Esophagus muscularis mucosa (tissue), 3 donors: ENCODE results near the gene NEURL2.

ENCODE experiments used
- POLR2A ChIP-seq: fragments of 450-650 bp; IDR thresholded peaks from one replicate; pipeline ENCODE4 v1.6.1; 2017; ENCODE audit warnings: antibody characterized with exemption, moderate library complexity, mild to moderate bottlenecking, low read depth
- TF ChIP-seq, protein P1 (sequence below), 3 experiments: fragments of 200-600 bp in 2 of 3; fragments of 450-650 bp in 1 of 3; sonication (generic) in 2 of 3; IDR thresholded peaks; one replicate each; pipeline ENCODE4 v1.5.1; 2017 to 2019; ENCODE audit warnings: antibody characterized with exemption in 3 of 3, mild to moderate bottlenecking in 2 of 3, moderate library complexity in 1 of 3

GRCh38 chr20:45927071-45927878, 36.3 kb upstream of the NEURL2 start:
- TF ChIP-seq, protein P1, sequence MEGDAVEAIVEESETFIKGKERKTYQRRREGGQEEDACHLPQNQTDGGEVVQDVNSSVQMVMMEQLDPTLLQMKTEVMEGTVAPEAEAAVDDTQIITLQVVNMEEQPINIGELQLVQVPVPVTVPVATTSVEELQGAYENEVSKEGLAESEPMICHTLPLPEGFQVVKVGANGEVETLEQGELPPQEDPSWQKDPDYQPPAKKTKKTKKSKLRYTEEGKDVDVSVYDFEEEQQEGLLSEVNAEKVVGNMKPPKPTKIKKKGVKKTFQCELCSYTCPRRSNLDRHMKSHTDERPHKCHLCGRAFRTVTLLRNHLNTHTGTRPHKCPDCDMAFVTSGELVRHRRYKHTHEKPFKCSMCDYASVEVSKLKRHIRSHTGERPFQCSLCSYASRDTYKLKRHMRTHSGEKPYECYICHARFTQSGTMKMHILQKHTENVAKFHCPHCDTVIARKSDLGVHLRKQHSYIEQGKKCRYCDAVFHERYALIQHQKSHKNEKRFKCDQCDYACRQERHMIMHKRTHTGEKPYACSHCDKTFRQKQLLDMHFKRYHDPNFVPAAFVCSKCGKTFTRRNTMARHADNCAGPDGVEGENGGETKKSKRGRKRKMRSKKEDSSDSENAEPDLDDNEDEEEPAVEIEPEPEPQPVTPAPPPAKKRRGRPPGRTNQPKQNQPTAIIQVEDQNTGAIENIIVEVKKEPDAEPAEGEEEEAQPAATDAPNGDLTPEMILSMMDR (IDR thresholded peaks at IDR 0.05) = no peak
- TF ChIP-seq POLR2A = no peak
